Measurements from ENCODE around the gene FFAR3. TPM values are rescaled to one million over a fixed set of nuclear protein-coding genes. Genes with fewer than 3 reads are reported as not detected.

Gene FFAR3
- total and polyA plus RNA-seq, 2 of the 13 experiments (the other 11 are each of a cell fraction or from before 2014, with no cell fraction given), result not detected

DNA sequence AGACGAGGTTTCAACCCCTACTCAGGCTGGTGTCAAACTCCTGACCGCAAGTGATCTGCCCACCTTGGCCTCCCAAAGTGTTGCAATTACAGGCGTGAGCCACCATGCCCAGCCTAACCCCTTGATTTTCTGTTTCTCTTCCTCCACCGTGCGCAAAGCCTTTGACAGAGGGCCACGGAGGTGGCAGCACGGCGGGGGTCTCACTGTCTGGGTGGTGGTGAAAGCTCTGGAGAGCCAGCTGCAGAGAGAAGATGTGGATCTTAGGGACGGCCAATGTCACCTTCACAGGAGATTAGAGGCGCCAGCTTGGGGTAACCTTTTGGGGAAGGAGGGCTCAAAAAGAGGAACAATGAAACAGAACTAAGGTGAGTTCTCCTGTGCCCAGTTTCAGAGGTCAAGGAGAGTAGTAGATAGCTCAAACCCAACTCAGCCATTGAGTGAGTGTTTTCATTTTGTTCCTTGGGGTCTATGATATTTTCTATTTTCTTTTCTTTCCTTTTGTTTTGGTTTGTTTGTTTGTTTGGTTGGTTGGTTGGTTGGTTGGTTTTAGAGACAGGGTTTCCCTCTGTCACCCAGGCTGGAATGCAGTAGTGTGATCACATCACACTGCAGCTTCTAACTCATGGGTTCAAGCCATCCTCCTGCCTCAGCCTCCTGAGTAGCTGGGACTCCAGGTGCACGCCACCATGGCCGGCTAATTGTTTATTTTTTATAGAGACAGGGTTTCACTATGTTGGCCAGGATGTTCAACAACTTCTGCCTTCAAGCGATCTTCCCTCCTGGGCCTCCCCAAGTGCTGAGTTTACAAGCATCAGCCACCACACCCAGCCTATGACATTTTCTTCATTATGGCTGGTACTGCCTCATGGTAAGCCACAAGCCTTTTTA lies 50.3 kb downstream of the FFAR3 start (continued):
- TF ChIP-seq, protein P1, sequence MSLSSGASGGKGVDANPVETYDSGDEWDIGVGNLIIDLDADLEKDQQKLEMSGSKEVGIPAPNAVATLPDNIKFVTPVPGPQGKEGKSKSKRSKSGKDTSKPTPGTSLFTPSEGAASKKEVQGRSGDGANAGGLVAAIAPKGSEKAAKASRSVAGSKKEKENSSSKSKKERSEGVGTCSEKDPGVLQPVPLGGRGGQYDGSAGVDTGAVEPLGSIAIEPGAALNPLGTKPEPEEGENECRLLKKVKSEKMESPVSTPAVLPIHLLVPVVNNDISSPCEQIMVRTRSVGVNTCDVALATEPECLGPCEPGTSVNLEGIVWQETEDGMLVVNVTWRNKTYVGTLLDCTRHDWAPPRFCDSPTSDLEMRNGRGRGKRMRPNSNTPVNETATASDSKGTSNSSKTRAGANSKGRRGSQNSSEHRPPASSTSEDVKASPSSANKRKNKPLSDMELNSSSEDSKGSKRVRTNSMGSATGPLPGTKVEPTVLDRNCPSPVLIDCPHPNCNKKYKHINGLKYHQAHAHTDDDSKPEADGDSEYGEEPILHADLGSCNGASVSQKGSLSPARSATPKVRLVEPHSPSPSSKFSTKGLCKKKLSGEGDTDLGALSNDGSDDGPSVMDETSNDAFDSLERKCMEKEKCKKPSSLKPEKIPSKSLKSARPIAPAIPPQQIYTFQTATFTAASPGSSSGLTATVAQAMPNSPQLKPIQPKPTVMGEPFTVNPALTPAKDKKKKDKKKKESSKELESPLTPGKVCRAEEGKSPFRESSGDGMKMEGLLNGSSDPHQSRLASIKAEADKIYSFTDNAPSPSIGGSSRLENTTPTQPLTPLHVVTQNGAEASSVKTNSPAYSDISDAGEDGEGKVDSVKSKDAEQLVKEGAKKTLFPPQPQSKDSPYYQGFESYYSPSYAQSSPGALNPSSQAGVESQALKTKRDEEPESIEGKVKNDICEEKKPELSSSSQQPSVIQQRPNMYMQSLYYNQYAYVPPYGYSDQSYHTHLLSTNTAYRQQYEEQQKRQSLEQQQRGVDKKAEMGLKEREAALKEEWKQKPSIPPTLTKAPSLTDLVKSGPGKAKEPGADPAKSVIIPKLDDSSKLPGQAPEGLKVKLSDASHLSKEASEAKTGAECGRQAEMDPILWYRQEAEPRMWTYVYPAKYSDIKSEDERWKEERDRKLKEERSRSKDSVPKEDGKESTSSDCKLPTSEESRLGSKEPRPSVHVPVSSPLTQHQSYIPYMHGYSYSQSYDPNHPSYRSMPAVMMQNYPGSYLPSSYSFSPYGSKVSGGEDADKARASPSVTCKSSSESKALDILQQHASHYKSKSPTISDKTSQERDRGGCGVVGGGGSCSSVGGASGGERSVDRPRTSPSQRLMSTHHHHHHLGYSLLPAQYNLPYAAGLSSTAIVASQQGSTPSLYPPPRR (CRISPR knock-in tag; IDR thresholded peaks at IDR 0.05; ENCODE audit: borderline replicate concordance), result no peak
- no peak for TF ChIP-seq POLR2A (IDR thresholded peaks at IDR 0.05; ENCODE audit: insufficient read depth in 1 of 2, low read depth in 2 of 2, low read length in 2 of 2)
- TF ChIP-seq HCFC1 (IDR thresholded peaks at IDR 0.05; ENCODE audit: low read depth, low read length), result no peak
- TF ChIP-seq SOX13 (IDR thresholded peaks at IDR 0.05), result no peak
- TF ChIP-seq SOX13 (CRISPR knock-in tag; conservative IDR thresholded peaks at IDR 0.05 in 1 of 2, IDR thresholded peaks at IDR 0.05 in 1 of 2), result no peak
- TF ChIP-seq ZNF512B (CRISPR knock-in tag; IDR thresholded peaks at IDR 0.05; ENCODE audit: borderline replicate concordance), result no peak
- no peak for TF ChIP-seq ZNF577 (CRISPR knock-in tag; IDR thresholded peaks at IDR 0.05; ENCODE audit: borderline replicate concordance, low read depth)
- TF ChIP-seq, protein P2, sequence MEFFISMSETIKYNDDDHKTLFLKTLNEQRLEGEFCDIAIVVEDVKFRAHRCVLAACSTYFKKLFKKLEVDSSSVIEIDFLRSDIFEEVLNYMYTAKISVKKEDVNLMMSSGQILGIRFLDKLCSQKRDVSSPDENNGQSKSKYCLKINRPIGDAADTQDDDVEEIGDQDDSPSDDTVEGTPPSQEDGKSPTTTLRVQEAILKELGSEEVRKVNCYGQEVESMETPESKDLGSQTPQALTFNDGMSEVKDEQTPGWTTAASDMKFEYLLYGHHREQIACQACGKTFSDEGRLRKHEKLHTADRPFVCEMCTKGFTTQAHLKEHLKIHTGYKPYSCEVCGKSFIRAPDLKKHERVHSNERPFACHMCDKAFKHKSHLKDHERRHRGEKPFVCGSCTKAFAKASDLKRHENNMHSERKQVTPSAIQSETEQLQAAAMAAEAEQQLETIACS (CRISPR knock-in tag; IDR thresholded peaks at IDR 0.05), result no peak
- TF ChIP-seq XBP1 (CRISPR knock-in tag; IDR thresholded peaks at IDR 0.05), result no peak
- TF ChIP-seq MLLT10 (CRISPR knock-in tag; IDR thresholded peaks at IDR 0.05), result no peak
- TF ChIP-seq SRSF4 (IDR thresholded peaks at IDR 0.05; ENCODE audit: low read depth, low read length, poor library complexity, severe bottlenecking), result no peak
